Renal pelvis (tissue), 4 donors: ENCODE results near the gene CASZ1. TPM values are rescaled to one million over a fixed set of nuclear protein-coding genes. Genes with fewer than 3 reads are reported as not detected.

ENCODE experiments used
- DNase-seq: peaks from one replicate; pipeline ENCODE4 v3.0.0-alpha.2; 2013
- polyA plus RNA-seq, 3 donors: library from polyadenylated mRNA; unstranded; fragments of 120-200 nt; gene quantifications; one replicate each; pipeline ENCODE4 v1.2.1, GENCODE V29; 2013; ENCODE audit not compliant: insufficient read length in 3 of 3

Gene CASZ1
- polyA plus RNA-seq, 3 donors: 19.6 to 24.5 (median 23.9) TPM

DNA sequence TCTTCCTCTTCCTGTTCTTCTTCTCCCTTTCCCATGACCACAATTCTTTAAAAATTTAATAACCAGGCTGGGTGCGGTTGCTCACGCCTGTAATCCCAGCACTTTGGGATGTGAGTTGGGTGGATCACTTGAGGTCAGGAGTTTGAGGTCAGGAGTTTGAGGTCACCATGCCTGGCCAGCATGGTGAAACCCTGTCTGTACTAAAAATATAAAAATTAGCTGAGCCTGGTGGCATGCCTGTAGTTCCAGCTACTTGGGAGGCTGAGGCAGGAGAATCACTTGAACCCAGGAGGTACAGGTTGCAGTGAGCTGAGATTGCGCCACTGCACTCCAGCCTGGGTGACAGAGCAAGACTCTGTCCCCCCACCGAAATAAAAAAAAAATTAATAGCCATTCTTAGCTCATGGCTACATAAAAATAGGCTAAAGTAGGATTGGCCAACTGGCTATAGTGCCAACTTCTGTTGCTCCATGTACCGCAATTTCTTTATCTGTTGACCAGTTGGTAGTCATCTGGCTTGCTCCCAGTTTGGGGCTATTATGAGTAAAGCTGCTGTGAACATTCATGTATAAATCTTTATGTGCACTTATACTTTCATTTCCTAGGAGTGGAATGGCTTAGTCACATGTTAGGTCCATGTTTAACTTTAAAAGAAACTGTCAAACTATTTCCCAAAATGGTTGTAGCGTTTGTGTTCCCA is 185.4 kb downstream of the CASZ1 start:
- DNase-seq: no peak

DNA sequence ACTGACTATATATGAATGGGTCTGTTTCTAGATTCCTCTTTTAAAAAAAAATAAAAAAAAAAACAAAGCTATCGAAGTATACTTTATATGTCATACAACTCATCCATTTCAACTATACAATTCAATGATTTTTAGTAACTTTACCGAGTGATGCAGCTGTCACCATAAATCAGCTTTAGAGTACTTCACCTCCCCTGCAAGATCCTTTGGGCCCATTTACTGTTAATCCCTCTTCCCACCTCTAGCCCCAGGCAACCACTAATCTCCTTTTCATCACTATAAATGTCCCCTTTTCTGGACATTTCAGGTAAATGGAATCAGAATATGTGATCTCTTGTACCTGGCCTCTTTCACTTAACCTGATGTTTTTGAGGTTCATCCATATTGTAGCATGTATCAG is 187.8 kb downstream of the CASZ1 start:
- DNase-seq: no peak

DNA sequence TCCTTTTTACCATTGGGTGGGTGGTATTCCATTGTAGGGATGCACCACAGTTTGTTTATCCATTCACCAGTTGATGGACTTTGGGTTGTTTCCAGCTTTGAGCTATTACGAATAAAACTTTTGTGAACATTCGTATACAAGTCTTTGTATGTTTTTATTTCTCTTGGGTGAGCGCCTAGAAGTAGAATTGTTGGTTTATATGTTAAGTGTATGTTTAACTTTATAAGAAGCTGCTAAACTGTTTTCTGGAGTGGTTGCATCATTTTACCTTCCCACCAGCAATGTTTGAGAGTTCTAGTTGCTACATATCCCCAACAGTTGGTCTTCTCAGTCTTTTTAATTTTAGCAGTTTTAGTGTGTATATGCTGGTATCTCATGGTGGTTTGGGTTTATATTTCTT is 189.2 kb downstream of the CASZ1 start:
- no peak for DNase-seq

DNA sequence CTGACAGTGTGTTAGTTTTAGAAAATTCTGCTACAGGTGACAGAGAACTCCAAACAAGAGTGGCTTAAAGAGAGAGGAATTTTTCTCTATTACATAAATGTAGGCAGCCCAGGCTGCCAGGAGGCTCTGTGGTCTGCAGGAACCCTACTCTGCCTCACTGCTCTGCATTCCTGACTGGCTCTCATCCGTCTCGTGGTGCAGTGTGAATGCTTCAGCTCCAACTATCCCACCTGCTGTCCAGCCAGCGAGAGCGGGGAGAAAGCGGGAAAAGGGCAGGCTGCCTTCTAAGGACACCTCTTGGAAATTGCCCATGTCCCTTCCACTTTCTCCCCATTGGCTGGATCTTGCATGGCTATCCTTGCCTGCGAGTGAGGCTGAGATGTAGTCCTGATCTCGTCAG is 190.4 kb downstream of the CASZ1 start:
- no peak for DNase-seq

DNA sequence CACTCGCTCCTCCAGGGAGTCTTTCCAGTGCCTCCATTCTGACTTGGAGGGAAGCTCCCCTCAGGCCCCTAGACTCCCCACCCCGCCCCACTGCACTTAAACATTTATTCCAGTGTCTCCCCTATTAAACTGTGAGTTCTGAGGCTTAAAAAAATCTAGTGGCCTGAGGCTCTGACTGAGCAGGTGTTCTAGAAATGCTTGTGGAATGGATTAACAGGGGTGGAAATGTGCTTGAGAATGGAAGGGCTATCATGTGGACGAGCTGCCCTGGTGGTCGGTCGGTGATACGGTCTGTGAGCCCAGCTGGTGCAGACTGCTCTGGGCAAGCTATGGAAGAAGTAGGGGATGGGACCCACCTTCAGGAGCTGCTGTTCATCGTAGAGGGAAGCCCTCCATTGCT is 191.5 kb downstream of the CASZ1 start:
- no peak for DNase-seq

DNA sequence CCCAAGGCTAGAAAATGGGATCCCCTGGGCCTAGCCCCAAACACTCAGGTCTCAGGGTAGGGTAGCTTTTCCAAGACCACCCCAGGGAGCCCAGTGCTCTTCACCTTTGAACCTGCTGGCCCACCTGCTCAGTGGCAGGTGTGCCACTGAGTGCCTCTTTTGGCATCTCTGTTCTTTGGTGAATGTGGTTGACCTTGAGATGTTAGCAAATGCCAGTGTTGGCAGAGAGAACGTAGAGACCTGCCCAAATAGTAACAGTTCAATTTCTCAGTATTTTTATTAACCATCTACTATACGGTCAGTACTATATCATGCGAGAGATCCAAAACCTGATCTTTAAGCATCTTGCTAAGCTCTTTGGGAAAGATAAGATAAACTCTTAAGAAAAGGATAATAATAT is 193.5 kb downstream of the CASZ1 start:
- no peak for DNase-seq

DNA sequence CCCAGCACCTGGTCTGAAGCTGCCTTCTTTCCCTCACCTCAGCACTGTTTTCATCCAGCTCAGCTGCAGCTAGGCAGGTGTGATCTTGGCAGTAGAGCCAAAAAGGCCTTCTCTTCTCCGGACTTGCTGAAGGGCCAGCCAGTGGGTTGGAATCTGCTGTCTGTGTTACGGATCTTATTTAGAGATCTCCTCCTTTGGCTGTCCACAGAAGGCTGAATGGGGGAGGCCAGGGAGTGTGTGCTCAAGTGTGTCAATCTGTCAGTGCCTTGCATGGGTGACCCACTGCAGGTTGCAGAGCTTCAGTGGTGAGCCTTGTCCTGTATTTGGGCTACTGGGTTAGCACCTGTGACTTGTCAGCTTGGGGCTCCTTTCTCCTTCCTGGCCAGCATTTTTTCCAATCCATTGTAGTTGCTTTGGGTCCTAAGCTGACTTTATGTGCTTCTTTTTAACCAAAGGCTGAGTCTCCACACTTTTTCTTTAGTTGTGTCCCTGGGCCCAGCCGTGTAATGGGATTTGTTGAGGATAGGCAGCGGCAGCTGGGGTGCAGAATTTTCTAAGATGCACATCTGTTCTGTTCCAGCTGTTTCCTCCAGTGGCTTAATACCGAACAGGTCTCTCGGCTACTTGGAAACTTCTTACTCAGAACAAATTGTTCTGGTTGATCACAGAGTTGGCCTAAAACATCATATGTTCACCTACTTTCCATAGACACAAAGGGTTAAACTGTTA is 194.9 kb downstream of the CASZ1 start:
- DNase-seq: peak; percentile 33

DNA sequence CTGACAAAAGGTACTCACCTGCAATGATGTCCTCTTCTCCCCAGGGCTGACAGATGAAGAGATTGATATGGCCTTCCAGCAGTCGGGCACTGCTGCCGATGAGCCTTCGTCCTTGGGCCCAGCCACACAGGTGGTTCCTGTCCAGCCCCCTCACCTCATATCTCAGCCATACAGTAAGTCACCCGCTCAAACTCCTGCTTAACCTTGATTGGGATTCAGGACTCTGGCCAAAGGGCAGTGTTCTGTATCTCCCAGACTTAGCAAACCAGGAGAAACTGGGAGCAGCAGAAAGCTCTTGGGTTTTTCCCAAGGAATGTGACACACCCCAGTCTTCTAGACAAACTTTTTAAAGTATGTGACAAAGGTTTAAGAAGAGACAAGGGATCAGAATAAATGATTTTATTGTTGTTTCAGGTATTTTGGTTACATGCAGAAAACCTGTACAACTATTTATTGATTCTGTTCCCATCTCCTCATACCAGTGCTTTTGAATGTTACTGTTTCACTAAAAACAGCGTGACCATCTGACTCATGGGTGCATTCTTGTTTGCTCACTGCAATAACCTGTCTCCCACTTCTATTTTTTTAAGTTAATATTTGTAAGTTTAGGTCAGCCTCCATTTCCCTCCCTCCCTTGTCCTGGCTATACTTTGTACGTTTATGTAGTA is 197.1 kb downstream of the CASZ1 start:
- no peak for DNase-seq

DNA sequence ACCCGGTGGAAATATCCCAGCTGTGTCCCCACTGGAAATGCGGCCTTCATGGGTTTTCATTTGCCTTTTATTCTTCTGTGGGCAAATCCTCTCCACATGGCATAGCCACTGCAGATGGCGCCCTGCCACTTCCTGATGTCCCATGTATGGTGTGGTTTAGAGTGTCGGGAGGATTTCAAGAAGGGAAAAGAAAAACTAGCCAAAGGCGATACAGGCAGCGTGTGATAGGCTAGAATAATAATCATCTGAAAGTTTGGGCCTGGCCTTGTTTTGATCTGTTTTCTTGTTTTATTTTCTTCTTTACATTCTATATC is 198.1 kb downstream of the CASZ1 start:
- DNase-seq: no peak

DNA sequence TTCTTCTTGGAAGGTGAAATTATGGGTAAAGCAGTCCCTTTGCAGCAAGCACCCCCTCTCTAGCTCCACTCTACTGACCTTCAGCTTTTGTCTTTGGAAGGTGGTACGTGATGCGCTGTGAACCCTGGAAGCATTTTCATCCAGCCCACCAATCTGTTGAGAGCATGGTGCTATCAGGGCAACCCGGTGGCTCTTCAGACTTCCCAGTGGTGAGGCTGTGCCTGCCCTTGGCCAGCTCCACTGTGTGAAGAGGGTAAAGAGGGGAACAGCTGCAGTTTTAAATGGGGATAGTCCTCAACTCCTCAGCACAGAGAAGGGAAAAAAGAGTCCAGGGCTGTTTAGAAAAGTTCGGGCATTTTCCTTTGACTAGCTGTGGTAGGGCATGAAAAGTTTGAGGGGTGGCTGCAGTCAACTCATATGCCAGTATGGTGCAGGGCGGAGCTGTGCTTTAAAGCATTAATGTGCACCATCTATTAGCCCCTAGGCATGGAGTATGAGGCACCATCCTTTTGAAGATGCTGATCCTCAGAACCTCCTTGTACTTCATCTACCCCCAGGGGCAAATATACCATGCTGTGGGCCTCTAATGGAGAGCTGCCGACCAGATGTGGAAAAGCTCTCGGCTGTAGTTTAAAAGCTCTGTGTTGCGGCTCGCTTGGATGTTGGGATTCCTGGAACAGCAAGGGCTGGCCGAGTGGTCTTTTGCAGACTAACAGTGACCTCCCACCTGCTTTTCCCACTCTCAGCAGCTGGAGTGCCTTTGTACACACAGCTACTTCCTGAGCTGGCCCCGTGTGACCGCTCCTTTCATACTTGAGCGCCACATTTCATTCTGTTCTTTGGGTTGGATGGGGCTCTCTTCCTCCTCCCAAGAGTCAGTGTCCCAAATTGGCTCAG is 198.7 kb downstream of the CASZ1 start:
- DNase-seq: no peak

DNA sequence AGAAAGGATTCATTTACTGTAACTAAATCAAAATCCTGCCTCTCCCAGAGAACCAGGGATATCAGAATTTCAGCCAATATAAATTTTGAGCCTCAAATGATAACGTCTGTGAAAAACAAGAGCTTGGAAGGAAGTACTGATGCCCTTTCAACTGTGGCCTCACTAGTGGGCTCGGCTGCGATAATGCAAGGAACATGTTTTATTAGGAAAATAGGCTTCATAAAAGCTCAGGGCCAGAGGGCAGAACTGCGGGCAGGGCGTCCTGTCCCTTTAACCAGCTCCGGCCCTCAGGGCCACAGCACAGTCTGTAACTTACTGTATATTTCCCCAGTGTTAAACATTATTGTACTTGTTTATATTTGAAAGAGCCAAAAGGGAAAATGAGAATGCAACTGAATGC is 199.7 kb downstream of the CASZ1 start:
- no peak for DNase-seq

DNA sequence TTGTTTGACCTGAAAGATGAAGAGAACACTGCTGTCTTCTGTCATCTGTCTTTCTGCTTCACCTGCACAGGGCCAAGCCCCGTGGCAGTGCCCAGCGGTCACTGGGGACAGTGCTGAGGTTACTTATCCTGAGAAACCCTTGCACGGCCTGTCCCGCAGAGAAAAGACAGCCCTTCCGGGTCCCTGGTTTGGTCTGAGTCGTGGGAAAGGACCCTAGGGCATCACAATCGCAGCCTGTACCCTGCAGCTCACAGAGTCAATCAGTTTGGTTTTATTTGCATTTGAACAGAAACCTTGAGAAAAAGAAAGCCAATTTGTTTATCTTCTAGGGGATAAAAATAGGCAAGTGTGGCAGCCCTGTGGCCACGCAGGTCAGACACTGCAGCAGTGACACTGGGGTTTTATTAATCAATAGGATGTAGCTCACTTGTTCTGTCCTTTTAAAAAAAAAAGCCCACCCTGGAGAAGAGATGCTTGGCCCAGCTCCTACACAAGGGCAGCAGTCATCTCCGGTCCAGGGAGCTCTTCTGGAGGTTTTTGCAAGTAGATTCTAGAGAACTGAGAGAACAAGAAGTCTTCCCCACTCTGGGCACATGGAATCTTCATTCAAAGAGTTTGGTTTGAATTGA is 201.7 kb downstream of the CASZ1 start:
- DNase-seq: no peak

DNA sequence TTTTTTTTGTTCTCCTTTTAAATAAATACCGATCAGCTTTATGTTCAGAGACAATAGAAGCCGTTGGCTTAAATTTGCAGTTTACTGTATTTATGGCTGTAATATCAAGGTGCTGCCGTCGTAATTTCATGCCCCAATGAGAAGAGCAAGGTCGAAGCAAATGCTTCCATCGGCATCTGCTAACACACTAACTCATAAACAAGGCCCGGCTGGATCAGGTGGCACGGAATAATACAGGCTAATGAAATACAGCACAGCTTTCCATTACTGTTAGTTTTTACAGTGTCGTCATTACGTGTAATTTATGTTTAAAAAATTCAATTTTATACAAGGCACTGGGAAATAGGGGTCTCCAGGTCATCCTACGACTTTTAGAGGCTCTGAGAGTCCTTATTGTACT is 202.7 kb downstream of the CASZ1 start:
- no peak for DNase-seq

DNA sequence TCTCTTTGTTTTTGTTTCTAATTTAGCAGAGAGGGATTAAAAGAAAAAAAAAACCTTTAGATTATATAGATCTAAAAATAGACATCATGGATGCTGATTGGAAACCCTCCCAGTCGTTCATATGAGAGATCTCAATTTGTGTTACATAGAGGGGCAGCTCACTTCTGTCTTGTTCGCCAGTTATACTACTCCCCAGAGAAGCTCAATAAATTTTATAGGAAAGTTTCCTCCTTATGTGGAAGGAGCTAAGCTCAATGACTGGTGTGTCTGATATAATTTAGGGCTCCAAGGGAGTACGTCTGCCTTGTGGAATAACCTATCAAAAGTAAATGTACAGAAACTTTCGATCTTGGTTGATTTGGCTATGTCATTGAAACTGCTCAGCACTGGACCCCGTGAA is 204.1 kb downstream of the CASZ1 start:
- peak; percentile 30 for DNase-seq

DNA sequence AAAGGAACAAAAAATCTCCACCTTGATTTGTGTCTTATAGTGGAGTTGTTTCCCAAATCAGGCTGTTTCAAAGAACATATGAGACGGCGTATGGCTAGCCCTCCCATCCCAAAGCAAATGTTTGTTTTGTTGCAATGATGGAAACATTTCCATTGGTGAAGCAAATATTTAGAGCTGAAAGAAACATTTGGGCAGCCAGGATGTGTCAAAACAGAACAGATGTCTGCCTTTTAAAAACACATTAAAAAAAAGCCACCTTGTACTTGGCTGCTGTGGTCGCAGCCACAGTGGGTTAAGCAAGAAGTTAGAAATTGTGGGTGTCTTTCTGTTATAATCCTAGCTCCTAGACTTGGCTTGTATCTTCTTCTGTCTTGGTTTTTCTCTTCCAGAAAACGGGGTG is 205.4 kb downstream of the CASZ1 start:
- no peak for DNase-seq

DNA sequence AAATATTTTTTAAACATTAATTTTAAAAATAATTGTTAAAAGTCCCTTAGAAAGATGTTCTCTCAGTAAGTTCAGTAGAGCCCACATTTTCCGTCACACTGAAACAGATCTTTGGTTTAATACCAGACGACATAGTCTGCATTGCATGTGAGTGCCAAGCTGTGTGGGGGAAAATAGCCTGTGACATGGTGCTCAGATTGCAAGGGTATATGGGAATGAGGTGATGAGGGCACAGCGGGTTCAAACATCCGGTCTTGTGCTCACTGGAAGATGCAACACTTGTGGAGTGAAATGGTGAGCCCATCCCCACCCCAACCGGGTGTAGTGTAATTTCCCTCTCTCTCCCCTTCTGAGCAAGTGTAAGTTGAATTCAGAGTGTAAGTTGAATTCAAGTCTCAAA is 207.4 kb downstream of the CASZ1 start:
- DNase-seq: no peak

DNA sequence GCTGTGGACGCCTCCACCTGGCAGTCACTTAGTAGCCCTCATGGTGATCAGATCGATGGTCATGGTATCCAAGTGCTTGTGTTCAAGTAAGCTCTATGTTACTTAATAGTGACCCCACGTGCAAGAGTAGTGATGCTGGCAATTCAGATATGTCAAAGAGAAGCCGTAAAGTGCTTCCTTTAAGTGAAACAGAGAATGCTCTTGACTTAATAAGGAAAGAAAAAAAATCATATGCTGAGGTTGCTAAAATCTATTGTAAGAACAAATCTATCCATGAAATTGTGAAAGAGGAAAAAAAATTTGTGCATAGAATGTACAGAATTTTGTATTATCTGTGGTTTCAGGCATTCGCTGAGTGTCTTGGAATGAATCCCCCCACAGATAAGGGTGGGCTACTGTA is 207.8 kb downstream of the CASZ1 start:
- DNase-seq: no peak
